ENCODE results near the gene UNC13B. TPM values are rescaled to one million over a fixed set of nuclear protein-coding genes. Genes with fewer than 3 reads are reported as not detected.

The UNC13B gene
- total and polyA plus RNA-seq, 2 of the 13 experiments (the other 11 are each of a cell fraction or from before 2014, with no cell fraction given) = 14.0 to 18.3 TPM

DNA sequence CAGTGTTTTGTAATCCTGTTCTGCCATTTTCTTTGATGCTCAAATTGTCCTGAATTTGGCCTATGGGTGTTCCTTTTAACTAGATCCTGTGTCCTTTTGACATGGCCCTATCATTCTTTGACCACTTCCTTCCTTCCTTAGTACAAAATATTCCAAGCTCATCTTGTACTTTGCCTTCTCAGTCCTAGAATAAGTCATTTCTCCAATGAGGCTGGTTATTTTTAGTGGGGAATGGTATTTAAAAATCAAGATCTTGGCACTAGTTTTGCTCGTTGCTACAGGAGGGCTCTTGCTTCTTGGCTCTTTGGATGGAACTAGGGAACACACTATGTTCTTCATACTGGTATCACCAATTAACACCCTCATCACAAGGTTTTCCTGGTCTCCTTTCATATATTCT lies 108.1 kb downstream of the UNC13B start:
- CTCF ChIA-PET (ENCODE audit: low intra/inter-chr PET ratio, low total read pairs) = no interaction called here
- no peak for ATAC-seq
- intact Hi-C loops (cut with micrococcal nuclease; ENCODE audit: unreplicated experiment) (no loop called here), in situ Hi-C loops (cut with HindIII; ENCODE audit: extremely low pct_ligation_motif_present, low pct_unique_long_range_greater_than_20kb) (no loop called here)
- Histone ChIP-seq H3K4me3 (replicated peaks in 1 of 3; ENCODE audit: insufficient read depth in 1 of 3, low read depth in 2 of 3, low read length in 3 of 3) (no peak overlapping the region), H3K4me1 (ENCODE audit: insufficient read depth, low read length) (no peaks in the 10 kb centered on the region), H3K4me2 (ENCODE audit: low read depth, low read length) (no peak overlapping the region), H3K27ac (ENCODE audit: extremely low read length, insufficient read depth, low read length) (no peak overlapping the region), H3K79me2 (ENCODE audit: insufficient read depth, low read length) (no peaks in the 10 kb centered on the region), H4K20me1 (ENCODE audit: insufficient read depth, low read length) (no peaks in the 10 kb centered on the region), H2AFZ (ENCODE audit: low read length) (no peak overlapping the region), H3K27me3 (ENCODE audit: control insufficient read depth in 1 of 2, insufficient read depth in 2 of 2, low read length in 2 of 2) (no peaks in the 10 kb centered on the region), H3K36me3 (replicated peaks in 1 of 2; ENCODE audit: control insufficient read depth in 1 of 2, insufficient read depth in 2 of 2, low read length in 2 of 2) (0 out of 5 replicates have a peak, but pooled peaks cover 0 to 2% of the 10 kb centered on the region in 2 experiments), H3K9ac (ENCODE audit: insufficient read depth, low read depth, low read length) (no peak overlapping the region), H3K9me3 (ENCODE audit: low read length) (no peaks in the 10 kb centered on the region)
- BruUV-seq (replicated peaks) = no TSS peak
- POLR2A ChIA-PET = no interaction called here
- no peak for DNase-seq (ENCODE audit: low spot score)
- no peak for FAIRE-seq
- WGBS (ENCODE audit: low lambda C conversion rate) = 83% methylated on average over 1 of the region's 1 CpG
- TF ChIP-seq MXD4 (CRISPR knock-in tag; IDR thresholded peaks at IDR 0.05) = no peak
- no peak for TF ChIP-seq NFATC3 (CRISPR knock-in tag; IDR thresholded peaks at IDR 0.05)
- no peak for TF ChIP-seq ZNF670 (CRISPR knock-in tag; IDR thresholded peaks at IDR 0.05; ENCODE audit: borderline replicate concordance)
- TF ChIP-seq, protein P1, sequence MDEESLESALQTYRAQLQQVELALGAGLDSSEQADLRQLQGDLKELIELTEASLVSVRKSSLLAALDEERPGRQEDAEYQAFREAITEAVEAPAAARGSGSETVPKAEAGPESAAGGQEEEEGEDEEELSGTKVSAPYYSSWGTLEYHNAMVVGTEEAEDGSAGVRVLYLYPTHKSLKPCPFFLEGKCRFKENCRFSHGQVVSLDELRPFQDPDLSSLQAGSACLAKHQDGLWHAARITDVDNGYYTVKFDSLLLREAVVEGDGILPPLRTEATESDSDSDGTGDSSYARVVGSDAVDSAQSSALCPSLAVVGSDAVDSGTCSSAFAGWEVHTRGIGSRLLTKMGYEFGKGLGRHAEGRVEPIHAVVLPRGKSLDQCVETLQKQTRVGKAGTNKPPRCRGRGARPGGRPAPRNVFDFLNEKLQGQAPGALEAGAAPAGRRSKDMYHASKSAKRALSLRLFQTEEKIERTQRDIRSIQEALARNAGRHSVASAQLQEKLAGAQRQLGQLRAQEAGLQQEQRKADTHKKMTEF (CRISPR knock-in tag; IDR thresholded peaks at IDR 0.05) = no peak
- TF ChIP-seq ZSCAN22 (CRISPR knock-in tag; IDR thresholded peaks at IDR 0.05) = no peak
- TF ChIP-seq ZNF788 (CRISPR knock-in tag; IDR thresholded peaks at IDR 0.05; ENCODE audit: borderline replicate concordance) = no peak
- no peak for TF ChIP-seq SNAI1 (CRISPR knock-in tag; IDR thresholded peaks at IDR 0.05; ENCODE audit: borderline replicate concordance)
- no peak for TF ChIP-seq FOXA3 (CRISPR knock-in tag; IDR thresholded peaks at IDR 0.05)
- TF ChIP-seq ZNF235 (CRISPR knock-in tag; IDR thresholded peaks at IDR 0.05; ENCODE audit: borderline replicate concordance) = no peak
